Measurements from ENCODE around the gene SLC35F3.
A peak's percentile ranks its signal among the peaks of the same experiment; 100 is the strongest.

The SLC35F3 gene

GRCh38 chr1:234325878-234326496, 421.5 kb downstream of the SLC35F3 start:
- no peaks in the 10 kb centered on the region for H3K9me2 ChIP-seq (replicated peaks; ENCODE audit: control insufficient read depth, low read length)
- H4K20me1 ChIP-seq (ENCODE audit: control insufficient read depth, insufficient read depth, low read depth, low read length), result no peaks in the 10 kb centered on the region

GRCh38 chr1:234326497-234327366, 422.3 kb downstream of the SLC35F3 start:
- TF ChIP-seq CTCF (IDR thresholded peaks at IDR 0.05; ENCODE audit: low read depth, low read length, poor library complexity, severe bottlenecking) (peak; percentile 79), EZH2phosphoT487 (IDR thresholded peaks at IDR 0.05; ENCODE audit: borderline replicate concordance, low read length) (no peak)
- peaks cover 17% of the 10 kb centered on the region for H3K4me1 ChIP-seq (ENCODE audit: control insufficient read depth, low read length)
- no peak overlapping the region for H3K27ac ChIP-seq (ENCODE audit: low read depth, low read length)
- H3K9me2 ChIP-seq (replicated peaks; ENCODE audit: control insufficient read depth, low read length), result no peaks in the 10 kb centered on the region
- H4K20me1 ChIP-seq (ENCODE audit: control insufficient read depth, insufficient read depth, low read depth, low read length), result no peaks in the 10 kb centered on the region
- H3K9me3 ChIP-seq (ENCODE audit: control insufficient read depth, insufficient read depth, low read length), result no peaks in the 10 kb centered on the region
- no peaks in the 10 kb centered on the region for H3K36me3 ChIP-seq (ENCODE audit: control insufficient read depth, low read length)
- H3F3A ChIP-seq (ENCODE audit: control insufficient read depth, insufficient read depth), result no peaks in the 10 kb centered on the region
- H3K4me2 ChIP-seq (ENCODE audit: low read length), result peak overlapping the region; percentile 65
- H3K79me2 ChIP-seq (ENCODE audit: control insufficient read depth, low read length), result no peaks in the 10 kb centered on the region
- no peaks in the 10 kb centered on the region for H3K27me3 ChIP-seq (ENCODE audit: control insufficient read depth, low read length)
- peak overlapping the region; percentile 66 for H3K4me3 ChIP-seq (ENCODE audit: low read length)

More at GRCh38 chr1:234325878-234326496, 421.5 kb downstream of the SLC35F3 start:
- no peaks in the 10 kb centered on the region for H3K36me3 ChIP-seq (ENCODE audit: control insufficient read depth, low read length)
- H3K4me1 ChIP-seq (ENCODE audit: control insufficient read depth, low read length), result peaks cover 17% of the 10 kb centered on the region
- no peak overlapping the region for H3K27ac ChIP-seq (ENCODE audit: low read depth, low read length)
- H3K4me2 ChIP-seq (ENCODE audit: low read length), result peak overlapping the region; percentile 65
- no peak for TF ChIP-seq EZH2phosphoT487 (IDR thresholded peaks at IDR 0.05; ENCODE audit: borderline replicate concordance, low read length)
- no peak for TF ChIP-seq CTCF (IDR thresholded peaks at IDR 0.05; ENCODE audit: low read depth, low read length, poor library complexity, severe bottlenecking)
- no peaks in the 10 kb centered on the region for H3F3A ChIP-seq (ENCODE audit: control insufficient read depth, insufficient read depth)
- no peaks in the 10 kb centered on the region for H3K9me3 ChIP-seq (ENCODE audit: control insufficient read depth, insufficient read depth, low read length)
- no peaks in the 10 kb centered on the region for H3K79me2 ChIP-seq (ENCODE audit: control insufficient read depth, low read length)
- H3K27me3 ChIP-seq (ENCODE audit: control insufficient read depth, low read length), result no peaks in the 10 kb centered on the region
- H3K4me3 ChIP-seq (ENCODE audit: low read length), result peak overlapping the region; percentile 66

DNA sequence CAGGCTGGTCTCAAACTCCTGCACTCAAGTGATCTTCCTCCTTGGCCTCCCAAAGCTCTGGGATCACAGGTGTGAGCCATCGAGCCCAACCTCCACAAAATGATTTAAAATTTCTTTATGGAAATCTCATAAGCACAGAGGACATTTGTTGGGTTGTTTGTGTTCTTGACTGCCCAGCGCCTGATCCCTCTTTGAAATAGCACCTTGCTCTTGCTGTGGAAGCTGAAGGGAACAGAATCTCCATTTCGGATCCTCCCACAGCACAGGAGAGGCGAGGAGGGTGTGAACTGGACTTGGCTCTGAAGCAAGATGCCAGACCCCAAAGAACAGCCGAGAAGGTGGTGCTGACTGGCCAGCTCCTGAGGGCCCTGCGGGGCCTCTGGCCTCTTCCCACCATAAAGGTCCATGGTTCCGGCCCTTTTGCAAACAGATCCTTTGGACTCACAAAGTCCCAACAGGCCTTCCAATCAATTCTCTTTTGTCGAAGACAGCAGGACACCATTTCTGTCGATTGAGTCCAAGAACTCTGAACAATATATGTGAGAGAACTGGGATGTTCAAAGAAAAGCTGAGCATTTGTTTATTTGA, 423.2 kb downstream of the SLC35F3 start:
- no peak overlapping the region for H3K27ac ChIP-seq (ENCODE audit: low read depth, low read length)
- no peak overlapping the region for H3K4me2 ChIP-seq (ENCODE audit: low read length)

More for the DNA sequence above, 423.2 kb downstream of the SLC35F3 start:
- H3K9me3 ChIP-seq (ENCODE audit: control insufficient read depth, insufficient read depth, low read length), result no peaks in the 10 kb centered on the region
- H3K36me3 ChIP-seq (ENCODE audit: control insufficient read depth, low read length), result no peaks in the 10 kb centered on the region
- no peaks in the 10 kb centered on the region for H4K20me1 ChIP-seq (ENCODE audit: control insufficient read depth, insufficient read depth, low read depth, low read length)
- peaks cover 17% of the 10 kb centered on the region for H3K4me1 ChIP-seq (ENCODE audit: control insufficient read depth, low read length)
- H3K79me2 ChIP-seq (ENCODE audit: control insufficient read depth, low read length), result no peaks in the 10 kb centered on the region
- TF ChIP-seq EZH2phosphoT487 (IDR thresholded peaks at IDR 0.05; ENCODE audit: borderline replicate concordance, low read length) (no peak), CTCF (IDR thresholded peaks at IDR 0.05; ENCODE audit: low read depth, low read length, poor library complexity, severe bottlenecking) (no peak)
- no peaks in the 10 kb centered on the region for H3K9me2 ChIP-seq (replicated peaks; ENCODE audit: control insufficient read depth, low read length)
- H3K4me3 ChIP-seq (ENCODE audit: low read length), result no peak overlapping the region
- H3F3A ChIP-seq (ENCODE audit: control insufficient read depth, insufficient read depth), result no peaks in the 10 kb centered on the region
- H3K27me3 ChIP-seq (ENCODE audit: control insufficient read depth, low read length), result no peaks in the 10 kb centered on the region
